ENCODE measurements around the gene ITM2B.
"Not testable (repeated sequence)": the region's sequence is repeated elsewhere in the genome, so short reads cannot be mapped to it uniquely, and the experiment has no call there.

ITM2B gene

DNA sequence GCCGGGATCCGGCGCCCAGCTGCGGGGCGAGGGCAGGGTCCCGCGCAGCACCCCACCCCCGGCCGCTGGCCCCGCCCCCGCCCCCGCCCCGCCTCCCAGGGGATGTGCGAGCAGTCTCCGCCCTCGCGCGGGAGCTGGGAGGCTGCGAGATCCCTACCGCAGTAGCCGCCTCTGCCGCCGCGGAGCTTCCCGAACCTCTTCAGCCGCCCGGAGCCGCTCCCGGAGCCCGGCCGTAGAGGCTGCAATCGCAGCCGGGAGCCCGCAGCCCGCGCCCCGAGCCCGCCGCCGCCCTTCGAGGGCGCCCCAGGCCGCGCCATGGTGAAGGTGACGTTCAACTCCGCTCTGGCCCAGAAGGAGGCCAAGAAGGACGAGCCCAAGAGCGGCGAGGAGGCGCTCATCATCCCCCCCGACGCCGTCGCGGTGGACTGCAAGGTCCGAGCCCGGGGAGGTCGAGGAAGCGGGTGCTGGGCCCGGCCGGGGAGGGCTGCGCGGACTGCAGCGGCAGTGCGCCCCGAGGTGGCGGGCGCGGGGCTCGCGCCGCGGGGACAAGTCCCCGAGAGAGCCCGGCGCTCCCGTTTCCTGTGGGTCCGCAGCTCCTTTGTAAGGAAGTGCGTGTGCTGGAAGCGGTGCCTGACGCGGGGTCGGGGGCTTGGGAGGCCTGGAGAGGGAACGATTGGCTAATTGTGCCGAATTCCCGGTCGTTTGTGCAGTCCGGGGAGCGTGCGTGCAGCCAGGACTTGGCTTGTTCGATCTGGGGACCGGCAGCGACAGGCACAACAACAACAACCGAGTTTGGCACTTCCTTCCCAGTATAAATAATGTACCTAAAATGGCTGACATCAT is at the start of gene ITM2B:
TSS of gene ITM2B (plus strand) at position 161 of the 843 bp plus-strand sequence. CDS start at position 316, 155 bp downstream.
- DNase-seq = peak; percentile 89

DNA sequence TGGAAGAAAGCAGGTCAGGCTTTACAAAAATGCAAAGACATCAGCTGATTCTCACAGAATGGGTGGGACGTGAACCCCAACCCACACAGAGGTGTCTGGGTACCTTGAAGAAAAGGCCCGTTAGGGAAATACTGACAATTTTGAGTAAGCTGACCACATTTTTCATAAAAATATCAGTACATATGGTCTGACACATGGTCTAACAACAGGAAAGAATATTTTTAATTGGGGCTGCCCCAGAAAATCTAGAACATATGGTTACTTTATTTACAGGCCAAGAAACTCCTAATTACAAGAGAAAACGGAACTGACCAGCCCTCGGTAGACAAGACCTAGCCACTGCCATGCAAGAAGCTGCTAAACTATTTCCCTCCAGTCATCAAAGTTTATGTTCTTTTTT is 48.7 kb upstream of the ITM2B start:
- no peak for DNase-seq

DNA sequence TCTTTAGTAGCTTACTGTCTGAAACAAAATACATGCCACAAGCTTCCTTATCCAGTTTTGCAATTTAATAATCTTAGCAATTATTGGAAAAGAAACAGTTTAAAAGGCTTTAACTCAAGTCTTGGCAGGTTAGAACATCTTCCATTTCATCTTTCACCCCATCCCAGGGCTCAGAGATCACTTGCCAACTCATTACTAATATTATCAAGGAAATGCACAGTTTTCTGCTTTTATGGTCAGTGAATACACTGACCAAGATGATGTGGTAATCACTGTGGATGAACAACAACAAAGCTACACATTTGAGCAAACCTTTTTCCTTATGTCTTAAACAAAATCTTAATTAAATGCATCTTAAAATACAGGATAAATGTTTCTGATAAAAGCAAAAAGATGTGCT is 48.0 kb upstream of the ITM2B start:
- no peak for DNase-seq

DNA sequence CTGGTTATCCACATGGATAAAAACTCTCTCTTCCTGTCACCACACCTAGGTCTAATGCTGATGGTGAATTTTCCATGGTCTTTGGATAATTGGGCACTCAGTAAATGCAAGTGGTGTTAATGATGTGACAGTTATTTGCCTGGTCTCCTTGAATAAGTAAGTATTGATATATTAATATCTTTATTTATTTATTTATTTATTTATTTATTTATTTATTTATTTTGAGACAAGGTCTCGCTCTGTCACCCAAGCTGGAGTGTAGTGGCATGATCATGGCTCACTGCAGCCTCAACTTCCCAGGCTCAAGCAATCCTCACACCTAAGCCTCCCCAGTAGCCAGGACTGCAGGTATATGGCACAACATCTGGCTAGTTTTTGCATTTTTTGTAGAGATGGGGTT is 46.3 kb upstream of the ITM2B start:
- no peak for DNase-seq

DNA sequence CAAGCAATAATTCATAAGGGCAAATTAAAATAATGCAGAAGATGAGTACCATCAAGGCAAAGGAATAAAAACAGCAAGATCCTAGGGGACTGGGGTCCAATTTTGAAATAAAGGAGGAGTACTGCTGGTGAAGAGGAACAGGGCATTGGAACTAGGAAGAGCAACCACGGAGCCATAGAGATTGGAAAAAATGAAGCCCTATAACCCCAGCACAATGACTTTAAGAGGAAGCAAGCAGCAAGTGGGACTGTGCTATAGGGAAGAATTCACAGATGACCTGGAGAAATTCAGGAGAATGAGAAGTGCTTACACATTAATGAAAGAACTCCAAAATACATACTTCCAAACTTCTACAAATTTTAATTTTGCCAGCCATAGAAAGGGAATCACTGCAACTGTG is 44.9 kb upstream of the ITM2B start:
- no peak for DNase-seq

DNA sequence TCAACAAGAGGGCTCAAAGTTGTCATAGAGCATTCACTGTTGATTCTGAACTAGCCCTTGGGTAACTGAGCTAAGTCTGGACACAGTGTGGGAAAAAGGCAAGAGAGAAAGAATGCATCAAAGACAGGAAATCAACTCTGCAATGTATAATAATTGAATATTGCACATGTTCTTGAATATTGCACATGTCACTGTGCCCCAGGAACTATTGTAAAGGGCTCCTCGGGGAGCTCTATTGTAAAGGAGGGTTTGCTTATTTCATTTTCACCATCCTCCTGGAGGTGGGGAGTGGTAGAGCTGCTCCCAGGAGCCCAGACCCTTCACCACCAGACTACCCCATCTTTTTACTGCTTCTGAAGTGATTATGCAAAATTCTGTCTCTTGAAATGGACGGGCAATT is 44.4 kb upstream of the ITM2B start:
- no peak for DNase-seq

DNA sequence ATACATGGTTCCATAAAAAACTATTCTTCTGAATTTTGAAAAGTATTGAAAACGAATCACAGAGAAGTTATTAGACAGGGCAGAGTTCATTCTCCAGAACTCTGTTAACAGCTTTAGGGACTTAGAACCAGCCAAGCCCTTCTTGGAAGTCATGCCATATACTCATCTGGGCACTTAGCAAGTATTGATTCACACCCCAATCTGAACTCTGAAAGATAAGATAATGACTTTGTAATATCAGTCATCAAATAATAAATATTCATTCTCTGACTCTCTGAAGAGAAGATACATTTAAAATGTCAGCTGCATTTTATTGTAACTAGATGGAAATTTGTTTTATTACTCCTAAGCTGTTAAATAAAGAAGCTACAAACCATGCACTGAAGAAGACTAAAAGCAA is 43.8 kb upstream of the ITM2B start:
- no peak for DNase-seq

DNA sequence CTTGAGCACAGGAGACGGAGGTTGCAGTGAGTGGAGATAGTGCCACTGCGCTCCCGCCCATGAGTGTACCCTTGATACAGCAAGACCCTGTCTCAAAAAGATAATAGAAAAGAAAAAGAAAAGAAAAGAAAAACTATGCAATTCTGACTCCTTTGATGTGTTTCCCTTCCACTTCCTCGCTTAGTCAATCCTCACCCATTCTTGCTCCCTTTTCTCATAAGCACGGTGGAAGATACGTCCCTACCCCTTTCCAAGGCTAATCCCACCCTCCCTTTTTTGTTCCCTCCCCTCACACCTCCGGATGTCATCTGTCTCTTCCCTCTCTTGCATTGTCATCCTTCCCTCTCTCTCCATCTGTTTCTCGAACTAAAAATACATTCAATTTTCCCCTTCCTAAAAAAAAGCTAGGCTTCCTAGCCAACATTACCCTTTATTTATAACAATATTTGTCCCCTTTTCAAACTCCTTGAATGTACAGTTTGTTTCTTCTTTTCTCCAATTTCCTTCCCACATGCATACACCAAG is 40.5 kb upstream of the ITM2B start:
- DNase-seq = peak; percentile 26

DNA sequence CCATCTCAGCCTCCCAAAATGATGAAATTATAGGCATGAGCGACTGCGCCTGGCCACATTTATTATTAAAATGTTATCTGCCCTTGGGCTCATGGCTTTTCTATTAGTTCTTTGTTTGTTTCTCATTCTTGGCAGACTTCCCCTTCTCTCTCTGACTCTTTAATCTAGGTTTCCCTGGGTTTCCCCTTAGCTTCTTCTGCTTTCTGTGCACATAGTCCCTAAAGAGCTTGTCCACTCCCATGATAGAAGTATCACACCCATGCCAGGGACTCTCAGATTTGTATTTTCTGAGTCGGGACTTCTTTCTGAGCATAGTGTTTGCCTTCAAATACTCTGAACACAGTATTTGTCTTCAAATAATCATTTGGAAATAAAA is 38.6 kb upstream of the ITM2B start:
- DNase-seq = no peak

DNA sequence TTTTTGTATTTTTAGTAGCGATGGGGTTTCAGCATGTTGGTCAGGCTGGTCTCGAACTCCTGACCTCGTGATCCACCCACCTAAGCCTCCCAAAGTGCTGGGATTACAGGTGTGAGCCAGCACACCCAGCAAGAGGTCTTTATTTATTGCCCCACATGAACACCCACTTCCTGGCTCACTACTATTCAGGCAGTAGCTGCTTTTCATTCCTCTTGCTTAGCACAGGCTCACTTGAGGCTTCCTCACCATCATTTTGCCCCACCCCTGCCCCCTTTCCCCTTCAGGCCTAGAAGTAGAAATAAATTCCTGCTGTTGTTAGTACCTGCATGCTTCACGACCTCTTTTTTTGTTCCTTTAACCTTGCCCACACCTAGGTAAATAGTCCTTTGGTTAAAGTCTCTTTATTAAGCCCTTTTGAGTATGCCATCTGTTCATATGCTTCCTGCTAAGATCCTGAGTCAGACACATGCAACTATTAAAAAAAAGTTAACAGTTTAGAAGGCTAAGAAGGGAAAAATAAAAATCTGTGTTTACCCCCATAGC is 33.5 kb upstream of the ITM2B start:
- DNase-seq = peak; percentile 59

DNA sequence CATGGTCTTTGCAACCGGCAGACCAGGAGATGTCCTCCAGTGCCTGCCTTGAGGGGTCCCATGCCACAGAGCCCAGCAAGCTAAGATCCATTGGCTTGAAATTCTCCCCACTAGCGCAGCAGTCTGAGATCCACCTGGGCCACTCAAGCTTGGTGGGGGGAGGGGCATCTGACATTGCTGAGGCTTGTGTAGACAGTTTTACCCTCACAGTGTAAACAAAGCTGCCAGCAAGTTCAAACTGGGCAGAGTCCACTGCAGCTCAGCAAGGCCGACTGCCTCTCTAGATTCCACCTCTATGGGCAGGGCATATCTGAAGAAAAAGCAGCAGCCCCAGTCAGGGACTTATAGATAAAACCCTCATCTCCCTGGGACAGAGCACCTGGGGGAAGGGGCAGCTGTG is 32.0 kb upstream of the ITM2B start:
- no peak for DNase-seq

DNA sequence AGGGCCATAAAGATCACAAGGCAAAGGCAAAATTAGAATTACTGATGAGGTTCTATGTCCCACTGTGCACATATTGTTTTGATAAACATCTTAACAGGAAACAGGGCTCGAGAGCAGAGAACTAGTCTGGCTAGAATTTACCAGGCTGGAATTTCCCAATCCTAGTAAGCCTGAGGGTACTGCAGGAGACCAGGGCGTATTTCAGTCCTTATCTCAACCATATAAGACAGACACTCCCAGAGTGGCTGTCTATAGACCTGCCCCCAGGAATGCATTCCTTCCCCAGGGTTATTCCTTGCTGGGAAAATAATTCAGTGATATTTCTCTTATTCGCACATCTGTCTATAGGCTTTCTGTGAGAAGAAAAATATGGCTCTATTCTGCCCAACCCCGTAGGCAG is 25.8 kb upstream of the ITM2B start:
- peak; percentile 13 for DNase-seq

DNA sequence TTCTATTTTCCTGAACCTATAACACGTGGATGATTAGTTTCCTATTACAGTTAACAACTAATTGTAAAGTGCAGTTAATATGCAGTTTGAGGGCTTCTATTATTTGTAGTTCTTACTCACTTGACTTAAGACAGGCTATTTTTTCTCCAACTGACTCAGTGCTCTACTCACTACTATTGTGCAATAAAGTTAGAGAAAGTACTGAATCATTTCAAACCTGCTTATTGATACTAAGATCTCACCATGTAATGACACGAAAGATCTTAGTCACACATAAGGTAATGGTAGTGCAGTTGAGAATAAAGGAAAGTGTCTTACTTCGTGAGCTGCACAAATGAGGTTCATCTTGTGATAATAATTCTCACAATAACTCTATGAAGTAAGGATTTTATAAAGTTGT is 22.8 kb upstream of the ITM2B start:
- no peak for DNase-seq

DNA sequence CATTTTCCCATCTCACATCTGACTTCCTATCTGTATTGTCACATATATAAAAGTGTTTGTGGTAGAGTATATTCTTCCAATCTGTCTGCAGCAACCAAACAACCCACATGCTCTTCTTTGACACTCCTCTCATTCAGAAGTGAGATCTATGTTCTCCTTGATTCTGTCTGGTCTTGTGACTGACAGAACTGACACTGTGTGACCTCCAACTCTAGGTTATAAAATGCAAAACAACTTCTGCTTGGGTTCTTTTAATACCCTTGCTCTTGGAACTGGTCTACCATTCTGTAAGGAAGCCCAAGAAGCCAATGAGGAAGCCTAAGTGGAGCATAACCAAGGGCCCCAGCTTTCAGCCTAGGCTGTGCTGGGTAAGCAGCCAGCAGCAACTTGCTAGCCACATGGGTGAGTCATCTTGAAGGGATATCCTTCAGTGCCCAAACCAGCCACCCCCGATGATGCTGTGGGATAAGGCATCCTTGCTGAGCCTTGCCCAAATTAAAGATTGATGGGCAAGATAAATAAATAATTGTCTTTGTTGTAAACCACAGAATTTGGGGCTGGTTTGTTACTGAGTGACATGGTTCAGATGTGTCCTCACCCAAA is 18.4 kb upstream of the ITM2B start:
- no peak for DNase-seq

DNA sequence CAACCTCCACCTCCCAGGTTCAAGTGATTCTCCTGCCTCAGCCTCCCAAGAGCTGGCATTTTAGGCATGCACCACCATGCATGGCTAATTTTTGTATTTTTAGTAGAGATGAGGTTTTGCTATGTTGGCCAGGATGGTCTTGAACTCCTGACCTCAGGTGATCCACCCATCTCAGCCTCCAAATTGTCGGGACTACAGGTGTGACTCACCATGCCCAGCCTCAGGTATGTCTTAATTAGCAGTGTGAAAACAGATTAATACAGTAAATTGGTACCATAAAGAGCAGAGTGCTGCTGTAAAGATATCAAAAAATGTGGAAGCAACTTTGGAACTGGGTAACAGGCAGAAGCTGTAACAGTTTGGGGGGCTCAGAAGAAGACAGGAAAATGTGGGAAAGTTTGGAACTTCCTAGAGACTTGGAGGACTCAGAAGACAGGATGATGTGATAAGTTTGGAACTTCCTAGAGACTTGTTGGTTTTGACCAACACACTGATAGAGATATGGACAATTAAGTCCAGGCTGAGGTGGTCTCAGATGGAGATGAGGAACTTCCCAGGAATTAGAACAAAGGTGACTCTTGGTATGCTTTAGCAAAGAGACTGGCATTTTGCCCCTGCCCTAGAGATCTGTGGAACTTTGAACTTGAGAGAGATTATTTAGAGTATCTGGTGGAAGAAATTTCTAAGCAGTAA is 17.3 kb upstream of the ITM2B start:
- DNase-seq = not testable (repeated sequence)

DNA sequence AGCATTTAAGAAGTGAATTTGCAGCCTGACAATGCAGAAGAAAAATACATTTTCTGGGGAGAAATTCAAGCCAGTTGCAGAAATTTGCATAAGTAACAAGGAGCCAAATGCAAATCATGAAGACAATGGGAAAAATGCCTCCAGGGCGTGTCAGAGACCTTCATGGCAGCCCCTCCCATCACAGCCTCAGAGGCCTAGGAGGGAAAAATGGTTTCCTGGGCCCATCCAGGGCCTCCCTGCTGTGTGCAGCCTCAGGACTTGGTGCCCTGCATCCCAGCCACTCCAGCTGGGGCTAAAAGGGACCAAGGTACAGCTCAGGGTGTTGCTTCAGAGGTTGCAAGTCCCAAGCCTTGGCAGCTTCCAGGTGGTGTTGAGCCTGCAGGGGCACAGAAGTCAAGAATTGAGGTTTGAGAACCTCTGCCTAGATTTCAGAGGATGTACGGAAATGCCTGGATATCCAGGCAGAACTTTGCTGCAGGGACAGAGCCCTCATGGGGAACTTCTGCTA is 16.7 kb upstream of the ITM2B start:
- DNase-seq = no peak

DNA sequence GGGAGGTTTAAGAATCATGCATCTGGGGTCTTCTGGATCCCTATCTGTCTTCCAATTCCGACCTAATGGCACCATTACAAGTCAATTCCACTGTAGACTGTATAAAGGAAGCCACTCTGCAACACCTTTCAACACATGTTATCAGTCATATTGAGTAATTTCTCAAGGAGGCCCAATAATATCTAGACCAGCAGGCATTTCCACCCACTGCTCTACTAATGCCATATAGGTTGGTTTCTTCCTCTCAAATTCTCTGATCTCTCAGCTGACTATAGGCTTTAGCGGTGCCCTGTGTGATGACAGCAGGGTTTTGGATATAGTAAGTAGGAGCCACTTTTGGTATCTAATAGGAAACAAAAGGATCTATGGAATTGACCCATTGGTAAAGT is 12.4 kb upstream of the ITM2B start:
- peak; percentile 23 for DNase-seq

DNA sequence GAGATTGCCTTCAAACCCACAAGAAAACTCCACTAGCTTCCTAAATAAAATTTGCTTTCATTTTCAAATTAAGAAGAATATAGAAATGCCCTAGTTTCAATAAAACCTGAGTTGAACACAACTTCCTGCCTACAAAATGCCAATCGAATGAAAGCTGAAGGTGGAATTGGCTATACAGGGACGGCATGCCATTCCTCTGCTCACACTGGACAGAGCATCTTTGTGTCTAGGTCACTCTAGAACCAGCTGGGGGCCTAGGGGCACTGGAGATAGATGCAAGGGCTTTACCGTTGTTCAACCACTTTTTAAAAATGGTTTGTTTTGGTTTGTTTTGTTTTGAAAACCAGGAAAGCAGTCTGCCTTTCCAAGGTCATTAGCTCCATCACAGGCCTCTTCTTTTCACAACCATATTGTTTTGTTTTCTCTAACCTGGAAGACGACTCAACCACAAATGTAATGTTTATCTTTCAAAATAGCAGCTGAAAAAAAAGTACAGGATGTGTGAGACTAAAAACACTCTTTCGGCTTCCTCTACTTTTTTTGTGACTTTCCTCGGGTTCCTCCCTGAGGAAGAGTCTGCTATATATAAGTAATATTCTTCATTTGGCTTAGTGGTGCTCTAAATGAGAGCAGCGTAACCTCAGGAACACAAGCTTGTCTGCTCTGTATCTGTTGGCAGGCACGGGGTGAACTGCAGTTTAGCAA is 11.9 kb upstream of the ITM2B start:
- DNase-seq = no peak

DNA sequence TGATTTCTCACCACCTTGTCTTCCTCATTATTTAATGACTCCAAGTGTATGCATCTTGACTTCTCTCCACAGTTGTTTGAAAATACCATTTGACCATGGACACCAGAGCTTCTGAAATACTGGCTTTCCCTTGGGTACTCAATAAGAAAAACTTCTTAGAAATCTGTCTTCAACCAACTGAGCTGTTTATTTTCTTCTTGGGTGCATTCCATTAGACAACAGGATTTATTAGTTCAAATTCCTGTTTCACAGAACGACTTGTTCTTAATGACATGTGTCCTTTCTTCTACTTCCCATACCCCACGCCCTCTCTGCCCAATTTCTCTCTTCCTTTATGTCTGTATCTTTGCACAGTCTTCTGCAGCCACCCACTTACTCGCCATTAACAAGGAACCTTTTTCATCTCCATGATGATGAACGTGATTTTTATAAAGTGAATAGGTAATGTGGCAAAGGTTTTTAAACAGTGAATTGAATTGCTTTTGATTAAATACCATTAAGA is 11.3 kb upstream of the ITM2B start:
- DNase-seq = no peak

DNA sequence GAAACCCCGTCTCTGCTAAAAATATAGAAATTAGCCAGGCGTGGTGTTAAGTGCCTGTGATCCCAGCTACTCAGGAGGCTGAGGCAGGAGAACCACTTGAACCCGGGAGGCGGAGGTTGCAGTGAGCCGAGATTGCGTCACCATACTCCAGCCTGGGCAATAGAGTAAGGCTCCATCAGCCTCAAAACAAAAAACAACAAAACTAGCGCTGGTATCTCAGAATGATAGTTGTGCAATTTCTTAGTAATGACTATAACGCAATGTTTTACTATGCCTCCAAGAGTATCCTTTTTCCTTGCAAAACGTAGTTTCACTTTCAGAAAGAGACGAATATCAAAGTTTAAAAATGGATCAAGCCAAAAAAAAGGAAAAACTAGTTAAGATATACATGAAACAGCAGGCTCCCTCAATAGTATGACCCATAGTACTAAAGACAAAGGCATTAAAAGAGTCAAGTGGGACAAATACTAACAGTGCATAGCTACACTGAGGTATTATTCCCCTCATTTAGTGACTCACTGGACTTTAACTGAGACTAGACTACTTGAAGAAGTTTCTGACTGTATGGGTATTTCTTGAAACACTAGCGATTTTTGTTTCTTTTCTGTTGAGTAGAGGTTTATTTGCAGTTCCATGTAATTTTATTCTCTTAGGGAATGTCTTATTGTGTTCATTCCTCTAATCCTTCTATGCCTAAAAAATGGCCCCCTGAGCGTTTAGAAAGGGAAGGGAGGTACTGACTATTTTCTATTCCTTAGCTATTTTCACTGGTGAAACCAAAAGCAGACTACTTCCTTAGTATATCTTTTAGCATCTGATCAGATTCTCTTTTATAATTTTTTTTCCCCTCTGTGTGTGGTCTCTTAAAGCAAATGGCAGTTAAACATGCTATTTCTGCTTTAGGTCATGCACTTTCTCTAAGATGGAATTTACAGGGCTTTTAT is 10.4 kb upstream of the ITM2B start:
- DNase-seq = no peak

DNA sequence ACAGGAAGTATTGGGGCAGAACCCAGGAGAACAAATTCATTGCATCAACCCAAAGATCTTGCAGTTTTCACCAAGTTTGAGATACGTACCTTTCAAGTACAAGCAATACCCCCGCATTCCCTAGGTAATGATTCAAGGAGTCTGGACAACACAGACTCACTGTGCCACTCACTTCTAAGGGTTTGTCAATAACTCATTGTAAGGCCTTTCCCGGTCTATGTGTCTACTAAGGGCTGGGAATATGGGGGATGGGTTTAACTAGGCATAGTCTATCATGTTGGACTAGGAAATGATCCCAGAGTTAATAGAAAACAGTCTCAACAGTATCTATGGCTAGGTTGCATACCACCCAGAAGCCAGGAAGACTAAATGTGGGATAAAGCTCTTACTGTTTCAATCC is 8.3 kb upstream of the ITM2B start:
- no peak for DNase-seq

Data from NCI-H82 (cell line).